Activated T-cell treated with anti-CD3 and anti-CD28 coated beads, Interleukin-2, amount 50 U/mL, for 48 hours (primary cell): ENCODE data around the gene PTPRM.

Experiments
- DNase-seq, 2 experiments: peaks; one replicate each; pipeline ENCODE4 v3.0.0-alpha.2; 2020

The PTPRM gene

DNA sequence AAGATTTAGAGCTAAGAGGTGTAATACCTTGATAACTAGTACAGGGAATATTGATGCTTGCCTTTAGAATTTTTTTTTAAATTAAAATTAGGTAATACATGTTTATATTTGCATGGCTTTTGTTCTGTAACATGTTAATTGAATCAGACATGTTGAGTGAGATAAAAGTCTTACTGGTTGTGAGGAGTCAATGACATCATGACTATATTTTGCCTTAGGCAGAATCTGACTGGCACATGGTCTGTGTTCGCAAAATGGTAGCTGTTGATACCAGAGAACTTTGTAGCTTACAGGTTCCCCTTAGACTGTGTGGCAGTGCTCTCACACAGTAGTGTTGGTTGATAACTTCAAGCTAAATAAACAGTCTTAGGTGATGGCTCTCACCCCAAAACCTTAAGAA is 199.7 kb downstream of the PTPRM start:
- DNase-seq = no peak

DNA sequence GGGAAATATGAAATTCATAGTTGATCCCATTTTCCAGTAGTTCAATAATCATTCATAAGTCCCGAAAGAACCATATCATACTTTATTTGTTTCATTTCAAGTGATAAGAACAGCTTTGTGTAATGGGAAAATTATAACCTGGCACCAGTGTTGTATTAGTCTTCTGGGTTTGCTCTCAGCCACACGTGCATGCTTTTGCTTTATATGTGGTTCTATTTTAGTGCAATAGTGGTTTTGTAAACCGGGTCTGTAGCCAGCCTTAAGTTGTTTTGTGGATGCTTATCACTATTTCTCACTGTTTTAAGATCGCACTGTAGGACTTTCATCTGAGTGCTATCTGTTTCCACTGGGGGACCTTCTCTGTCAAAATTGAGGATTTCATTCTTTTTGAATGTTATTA is 203.8 kb downstream of the PTPRM start:
- no peak for DNase-seq

DNA sequence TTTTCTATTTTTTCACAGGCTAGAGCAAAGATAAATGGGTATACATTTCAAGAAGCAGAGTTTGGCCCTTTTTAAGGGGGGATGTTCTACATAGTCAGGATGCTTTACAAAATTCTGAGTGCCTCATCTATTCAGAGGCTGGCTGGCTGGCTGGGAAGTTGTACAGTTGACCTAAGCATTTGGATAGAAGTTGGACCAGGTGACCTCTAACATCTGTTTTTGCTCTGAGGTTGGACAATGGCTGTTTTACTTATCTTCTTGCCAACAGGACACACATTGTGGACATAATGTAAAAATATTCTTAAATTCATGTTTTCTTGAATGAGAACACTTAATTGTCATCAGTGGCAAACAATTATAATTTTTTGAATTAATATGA is 205.4 kb downstream of the PTPRM start:
- DNase-seq = no peak

DNA sequence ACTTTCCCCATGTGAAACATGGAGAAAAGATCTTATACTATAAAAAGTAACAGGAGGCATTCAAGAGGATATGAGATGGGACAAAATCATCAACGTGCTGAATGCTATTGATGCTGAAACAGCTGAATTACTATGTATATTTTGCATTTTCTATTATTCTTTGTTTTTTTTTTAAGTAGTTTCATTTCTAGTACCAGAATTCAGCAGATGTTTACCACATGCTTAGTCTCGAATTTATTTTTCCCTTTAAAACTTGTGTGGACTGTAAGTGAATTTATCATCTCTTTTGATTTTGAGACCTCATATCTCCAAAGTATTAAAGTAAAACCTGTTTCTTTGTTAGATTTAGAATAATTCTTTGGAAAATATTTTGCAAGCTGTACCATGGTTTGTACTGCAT is 205.8 kb downstream of the PTPRM start:
- DNase-seq = no peak

DNA sequence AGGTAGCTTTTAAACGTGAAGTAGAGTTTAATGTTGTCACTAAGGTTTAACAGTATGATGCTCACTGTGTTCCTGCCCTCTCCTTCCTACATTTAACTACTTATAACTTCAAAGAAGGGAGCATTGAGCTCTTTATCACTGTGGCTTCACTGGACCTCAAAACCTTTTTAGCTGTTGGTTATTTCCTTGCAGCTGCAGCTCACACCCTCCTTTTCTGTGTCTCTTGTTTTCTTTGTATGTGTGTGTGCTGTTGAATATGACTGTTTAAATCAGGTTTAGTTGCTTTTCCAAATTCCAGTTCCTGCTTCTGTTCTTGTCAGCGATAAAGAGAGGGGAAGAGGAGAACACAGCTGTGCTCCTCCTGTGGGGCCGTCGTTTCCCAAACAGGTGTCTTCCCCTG is 208.0 kb downstream of the PTPRM start:
- no peak for DNase-seq

DNA sequence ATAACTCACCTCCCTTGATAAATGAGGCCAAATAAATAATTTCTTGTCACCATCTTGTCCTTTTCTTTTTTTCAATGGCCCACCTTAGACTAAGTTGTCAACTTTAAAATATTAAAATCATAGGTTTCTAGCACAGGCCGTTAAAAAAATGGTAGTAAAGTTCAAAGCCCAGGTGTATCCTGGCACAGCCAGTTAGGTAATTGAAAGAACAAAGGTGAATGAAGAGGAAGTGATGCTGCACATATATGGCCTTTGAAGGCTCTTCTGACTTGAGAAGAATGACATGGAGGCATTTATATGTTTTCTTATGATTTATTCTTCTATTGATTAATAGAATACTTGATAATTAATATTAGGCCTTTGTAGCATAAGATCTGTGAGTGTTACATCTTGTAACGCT is 208.7 kb downstream of the PTPRM start:
- DNase-seq = no peak

DNA sequence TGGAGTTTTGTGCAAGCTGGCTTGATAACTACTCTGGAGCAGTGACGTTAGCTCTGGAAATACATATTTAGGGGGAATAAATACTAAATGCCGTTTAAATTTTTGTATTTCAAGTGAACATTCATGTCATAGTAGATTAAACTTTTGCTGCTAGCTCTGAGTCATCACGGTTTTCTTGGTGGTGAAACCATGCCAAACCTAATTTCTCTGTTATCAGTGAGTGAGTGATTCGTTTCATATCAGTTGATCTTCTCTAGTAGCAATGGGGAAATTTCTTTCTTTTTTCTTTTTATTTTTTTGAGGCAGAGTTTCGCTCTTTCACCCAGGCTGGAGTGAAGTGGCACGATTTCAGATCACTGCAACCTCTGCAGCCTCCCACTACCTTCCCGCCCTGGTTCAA is 211.1 kb downstream of the PTPRM start:
- DNase-seq = no peak

DNA sequence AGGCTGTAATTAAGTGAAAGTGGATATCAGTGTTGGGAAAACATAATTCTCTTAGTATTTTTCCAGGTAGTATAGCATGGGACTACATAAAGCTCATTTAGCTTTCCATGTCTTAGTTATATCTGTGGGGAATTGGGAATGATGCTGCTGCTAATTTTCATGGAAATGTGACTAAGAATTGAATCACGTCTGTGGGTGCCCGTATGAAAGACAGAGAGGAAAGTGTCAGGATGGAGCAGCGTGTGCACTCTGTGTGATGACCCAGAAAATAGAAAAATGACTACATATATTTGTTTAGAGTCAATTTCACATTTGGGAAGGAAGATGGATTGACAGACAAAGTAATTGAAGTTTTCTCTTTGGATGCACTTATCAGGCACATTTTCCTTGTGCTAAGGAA is 212.1 kb downstream of the PTPRM start:
- DNase-seq = no peak

DNA sequence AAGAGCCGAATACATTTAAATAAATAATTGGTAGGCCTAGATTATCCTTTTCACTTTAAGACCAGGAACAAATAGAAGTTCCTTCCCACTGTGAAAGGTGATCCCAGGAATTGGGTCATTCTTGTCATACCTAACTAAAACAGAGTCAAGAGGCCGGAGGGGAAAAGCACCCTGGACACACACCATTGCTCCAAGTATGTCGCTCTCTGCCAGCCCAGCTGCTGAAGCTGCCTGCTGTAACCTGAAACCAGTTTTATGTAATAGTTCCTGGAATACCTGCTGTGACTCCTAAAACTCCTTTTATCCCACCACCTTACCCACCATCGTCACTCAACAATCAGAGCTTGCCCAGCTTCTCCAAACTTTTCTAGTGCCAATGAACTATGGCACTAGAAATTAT is 217.1 kb downstream of the PTPRM start:
- no peak for DNase-seq

DNA sequence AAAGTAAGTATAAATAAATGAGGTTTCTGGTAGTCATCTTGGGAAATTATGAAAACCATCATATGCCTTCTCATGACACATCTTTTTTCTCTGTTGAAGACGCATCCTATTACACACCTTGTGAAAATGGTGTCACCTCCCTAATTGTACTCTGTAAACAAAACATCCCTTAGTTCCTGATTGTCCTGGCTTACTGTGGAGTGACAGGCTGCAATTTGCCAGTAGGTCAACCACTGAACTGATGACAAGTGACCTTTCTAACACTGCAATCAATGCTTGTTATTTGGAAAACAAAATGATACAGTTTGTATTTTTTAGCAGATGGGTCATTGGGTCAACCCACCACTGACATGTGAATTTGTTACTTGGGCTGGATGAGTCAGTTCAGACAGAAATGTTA is 219.5 kb downstream of the PTPRM start:
- DNase-seq = no peak

DNA sequence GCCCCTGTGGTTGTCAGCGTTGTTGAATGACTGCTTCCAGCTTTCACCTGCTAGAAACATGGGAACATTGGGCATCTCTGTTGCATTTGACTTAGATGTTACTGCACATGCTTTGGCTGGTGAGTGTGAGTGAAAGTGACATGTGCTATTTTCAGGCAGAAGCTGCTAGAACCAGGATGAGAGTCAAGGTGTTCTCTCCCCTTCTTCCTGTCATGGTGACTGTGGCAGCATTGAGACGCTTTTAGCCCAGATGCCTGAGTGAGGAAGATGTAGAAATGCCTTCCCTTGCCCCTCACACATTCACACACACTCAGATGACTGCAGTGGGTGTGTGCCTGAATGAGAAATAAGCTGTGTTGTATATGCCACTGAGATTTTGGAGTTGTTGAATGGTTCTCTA is 220.2 kb downstream of the PTPRM start:
- DNase-seq = no peak

DNA sequence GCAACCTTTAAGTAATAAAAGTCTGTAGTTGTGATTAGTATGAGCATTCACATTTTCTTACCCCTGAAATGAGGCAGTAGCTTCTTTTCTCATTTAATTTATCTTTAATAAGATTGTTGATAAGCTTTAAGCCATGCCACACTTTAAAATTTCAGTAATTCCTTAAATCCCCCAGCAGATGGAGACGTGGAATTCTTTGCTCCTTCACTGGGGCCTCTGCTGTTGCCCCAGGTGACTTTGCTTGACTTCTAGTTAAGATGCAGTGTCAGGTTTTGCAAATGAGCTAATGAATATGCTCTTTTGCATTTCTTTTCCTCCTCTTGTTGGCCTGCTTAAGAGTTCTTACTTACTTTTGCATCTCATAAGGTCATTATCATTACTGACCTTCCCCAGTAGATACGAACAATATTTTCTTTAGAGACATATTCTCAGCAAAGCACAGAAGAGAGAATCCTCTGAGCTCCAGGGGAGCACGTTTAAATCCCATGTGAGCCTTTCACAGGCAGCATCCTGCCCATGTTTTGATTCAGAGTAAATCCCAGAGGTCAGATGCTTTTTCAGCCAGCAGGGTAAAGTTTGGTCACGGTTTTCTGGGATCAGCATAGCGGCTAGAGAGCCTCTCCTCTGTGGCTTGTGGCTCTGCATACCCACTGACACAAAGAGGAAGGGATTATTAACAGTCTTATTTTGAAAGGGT is 222.9 kb downstream of the PTPRM start:
- DNase-seq = no peak

DNA sequence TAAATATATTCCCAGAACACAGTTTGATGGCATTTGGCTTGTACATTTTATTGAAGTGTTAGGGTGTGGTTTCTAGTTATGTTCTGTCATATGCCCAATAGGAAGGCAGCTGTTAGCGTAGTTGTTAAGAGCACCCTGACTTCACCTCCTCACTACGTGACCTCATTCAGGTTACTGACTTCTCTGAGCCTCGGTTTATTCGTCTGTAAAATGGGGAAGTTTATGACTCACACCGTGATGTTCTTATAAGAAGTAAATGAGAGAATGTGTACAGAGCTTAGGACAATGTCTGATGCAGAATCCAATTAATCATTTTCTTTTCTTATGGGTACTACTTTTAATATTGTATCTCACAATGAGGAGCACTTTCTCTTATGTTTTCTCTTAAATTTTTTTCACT is 226.0 kb downstream of the PTPRM start:
- DNase-seq = no peak

DNA sequence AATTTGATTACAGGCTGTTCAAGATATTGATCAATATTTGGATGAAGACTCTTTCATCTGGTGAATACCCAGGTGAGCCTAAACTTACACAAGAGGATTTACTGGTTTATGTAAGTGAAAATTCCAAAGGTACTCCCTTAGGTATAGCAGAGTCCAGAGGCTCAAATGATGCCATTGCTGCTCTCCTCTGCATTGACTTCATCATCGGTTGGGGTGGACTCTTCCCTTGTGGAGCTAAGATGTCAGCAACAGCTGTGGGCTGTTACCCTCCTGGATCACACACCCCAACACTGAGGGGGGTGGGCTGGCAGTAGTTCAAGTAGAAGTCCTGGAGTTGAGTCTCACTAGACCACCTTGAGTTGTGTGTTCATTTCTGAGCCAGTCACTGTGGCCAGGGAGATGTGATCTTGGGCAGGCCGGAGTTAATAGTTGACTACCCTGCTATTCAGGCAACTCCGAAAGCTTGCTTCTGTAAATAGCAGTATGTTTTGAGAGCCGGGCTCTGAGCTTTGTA is 236.9 kb downstream of the PTPRM start:
- no peak for DNase-seq

DNA sequence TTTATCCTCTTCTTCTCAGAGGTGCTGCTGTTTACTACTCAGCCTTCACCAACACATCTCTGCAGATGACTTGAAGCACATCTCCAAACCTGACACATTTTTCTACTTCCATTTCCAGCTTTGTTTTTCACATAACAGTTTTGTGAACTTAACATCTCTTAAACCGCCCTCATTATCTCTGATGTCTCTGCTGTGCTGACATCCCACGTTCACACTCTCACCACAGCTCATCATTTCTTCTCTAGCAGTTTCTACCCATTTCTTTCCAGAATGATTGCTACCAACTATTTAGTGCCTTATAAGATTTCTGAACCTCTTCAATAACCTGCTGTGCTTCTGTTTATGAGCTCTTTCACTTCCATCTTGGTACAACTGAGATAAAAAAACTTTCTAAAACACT is 238.0 kb downstream of the PTPRM start:
- DNase-seq = no peak

DNA sequence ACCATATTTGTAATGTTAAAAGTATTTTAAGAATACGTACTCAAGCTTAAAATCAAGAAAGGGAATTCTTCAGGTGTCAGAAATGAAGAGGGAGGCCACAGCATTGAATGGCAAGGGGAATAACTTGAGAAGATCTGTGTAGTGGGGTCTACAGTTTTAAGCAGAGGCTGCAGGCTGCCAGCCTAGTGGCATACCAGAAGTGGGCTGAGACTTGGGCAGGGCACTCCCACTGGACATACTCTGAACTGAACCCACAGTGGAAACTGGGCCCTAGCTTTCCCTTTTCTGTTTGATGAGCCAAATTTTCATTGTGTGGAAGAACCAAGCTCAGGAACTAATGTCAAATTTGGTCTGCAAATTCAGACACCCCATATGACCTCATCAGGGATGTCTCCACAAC is 238.8 kb downstream of the PTPRM start:
- DNase-seq = no peak

DNA sequence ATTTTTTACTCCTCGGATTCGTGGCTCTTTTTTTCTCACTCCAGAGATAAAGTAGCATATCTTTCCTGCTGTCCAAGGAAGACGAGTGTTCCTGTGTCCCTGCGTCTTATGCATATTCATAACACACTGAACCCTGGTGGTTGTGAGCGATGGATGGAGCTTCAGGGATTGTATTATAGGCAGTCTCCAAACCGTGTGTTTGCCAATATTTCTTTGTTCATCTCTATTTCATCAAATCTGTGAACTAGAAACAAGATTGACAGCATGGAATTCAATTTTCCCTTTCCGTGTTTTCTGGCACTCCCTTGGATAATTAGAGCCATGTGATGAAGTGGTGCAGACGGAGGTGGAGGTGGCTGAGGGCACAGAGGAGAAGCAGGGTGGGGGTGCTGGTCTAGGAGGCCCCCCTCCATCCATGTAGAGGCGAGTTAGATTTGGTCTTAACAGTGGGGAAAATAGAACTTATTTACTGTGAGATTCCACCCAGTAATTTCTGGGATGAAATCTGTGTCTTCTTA is 240.9 kb downstream of the PTPRM start:
- no peak for DNase-seq

DNA sequence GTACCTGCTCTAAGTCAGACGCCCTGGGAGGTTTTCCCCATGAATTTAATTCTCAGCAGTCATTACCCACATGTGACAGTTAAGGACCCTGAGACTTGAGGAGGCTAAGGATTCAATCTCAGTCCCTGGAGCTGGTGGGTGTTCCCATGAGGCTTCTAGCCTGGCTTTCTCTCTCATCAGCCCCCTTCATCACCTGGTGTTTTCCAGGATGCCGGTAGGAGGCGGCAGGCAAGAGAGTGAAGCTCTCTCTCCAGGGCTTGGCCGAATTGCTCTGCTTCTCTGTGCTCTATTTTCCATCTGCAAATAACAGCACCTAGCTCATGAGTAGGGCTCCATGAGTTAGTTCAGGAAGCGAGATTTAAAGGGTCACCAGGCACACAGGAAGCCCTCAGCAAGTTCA is 241.9 kb downstream of the PTPRM start:
- DNase-seq = no peak

DNA sequence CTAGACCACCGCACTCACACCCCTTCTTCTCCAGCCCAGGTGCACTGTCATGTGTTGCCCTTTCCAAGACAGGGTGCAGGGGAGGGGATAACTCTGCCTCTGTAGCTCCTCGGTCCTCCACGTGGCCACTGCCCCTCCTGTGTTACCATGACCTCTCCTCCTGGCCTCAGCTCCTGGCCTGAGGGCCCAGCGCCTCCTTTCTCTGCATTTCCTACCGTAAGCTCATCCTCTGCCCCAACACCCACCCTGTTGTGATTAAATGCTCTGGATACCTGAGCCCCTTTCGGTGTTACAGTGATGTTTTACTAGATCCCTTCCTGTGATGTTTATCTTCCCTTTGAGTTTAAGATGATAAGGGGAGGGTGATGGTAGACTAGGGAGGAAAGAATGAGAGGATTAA is 242.3 kb downstream of the PTPRM start:
- DNase-seq = no peak

DNA sequence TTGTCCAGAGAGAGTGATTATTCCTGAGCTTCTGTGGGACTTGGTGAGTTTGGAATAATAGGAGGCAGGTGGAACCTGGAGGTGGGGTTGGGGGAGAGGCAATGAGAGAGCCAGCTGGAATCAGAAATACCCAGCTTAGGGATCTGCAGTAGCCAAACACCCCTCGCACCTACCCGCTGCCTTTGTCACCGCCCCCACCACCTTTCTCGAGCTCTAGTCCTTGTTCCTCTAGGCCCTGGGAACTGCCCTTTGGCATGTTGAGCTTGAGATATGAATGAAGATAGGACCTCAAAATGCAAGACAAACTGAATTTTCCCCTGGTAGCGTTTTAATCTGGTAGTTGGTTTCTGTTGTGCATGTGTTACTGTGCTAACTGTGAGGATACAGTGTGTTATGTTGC is 242.9 kb downstream of the PTPRM start:
- no peak for DNase-seq

DNA sequence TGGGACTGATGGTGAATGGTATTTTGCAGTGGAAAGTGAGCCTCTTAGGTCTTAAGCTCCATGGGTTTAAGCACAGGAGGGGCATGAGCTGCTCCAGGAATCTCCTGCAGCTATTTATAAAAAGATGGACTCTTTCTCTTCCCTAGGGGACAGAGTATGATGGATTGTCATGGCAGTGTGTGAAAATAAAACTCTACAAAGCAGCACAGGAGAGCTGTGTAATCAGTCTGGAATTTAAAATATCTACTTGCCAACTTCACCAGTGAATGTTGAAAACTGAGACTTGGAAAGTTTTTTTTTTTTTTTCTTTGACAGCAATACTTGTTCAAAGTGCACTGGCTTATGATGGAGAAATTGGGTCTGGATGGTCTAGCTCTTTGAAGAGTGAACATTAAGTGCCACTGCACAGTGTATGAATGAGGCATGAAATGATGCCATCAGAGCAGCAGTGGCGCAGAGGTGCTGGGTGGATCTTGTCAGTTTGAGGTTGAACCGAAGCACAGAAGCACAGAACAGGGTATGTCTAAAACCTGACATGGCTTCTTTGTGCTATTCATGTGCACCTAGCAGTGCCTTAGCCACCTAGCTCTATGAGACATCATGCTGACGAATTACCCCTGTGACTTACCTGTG is 245.4 kb downstream of the PTPRM start:
- no peak for DNase-seq

DNA sequence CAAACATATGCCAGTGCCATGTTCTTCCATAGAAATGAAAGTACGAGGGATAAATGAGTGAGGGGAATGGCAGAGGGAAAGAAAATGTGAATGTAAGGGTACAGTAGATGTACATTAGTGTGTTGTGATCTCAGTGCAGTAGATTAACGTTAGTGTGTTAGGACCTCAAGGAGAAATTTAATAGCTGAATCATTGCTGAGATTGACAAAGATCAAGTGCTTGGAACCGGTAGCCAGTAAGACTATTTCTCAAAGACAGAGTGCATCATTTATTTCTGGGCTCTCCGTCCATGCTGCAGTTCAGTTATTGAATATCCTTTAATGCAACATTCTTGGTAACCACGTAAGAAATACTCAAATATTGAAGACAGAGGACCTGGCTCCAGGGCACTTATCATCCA is 246.0 kb downstream of the PTPRM start:
- DNase-seq = no peak

DNA sequence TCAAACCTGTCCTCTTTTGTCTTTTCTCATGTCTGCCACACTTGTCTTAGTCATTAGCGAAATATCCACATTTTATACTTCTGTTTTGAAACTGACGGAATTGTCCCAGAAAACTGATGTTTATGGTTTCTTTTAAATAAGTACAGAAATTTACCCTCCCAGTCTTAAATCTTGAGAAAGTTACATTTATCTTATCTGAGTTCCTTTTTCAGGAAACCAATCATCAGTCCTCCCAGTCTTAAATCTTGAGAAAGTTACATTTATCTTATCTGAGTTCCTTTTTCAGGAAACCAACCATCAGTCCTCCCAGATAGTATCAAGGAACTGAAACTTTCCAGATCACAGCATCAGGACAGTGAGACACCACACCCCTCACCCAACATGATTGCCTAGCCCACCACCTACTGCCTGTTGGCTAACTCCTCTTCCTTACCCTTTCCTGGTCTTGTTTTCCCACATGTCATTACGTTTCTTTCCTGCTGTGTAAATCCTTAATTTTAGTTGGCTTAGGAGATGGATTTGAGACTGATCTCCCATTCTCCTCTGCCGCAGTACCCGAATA is 247.7 kb downstream of the PTPRM start:
- DNase-seq = no peak

DNA sequence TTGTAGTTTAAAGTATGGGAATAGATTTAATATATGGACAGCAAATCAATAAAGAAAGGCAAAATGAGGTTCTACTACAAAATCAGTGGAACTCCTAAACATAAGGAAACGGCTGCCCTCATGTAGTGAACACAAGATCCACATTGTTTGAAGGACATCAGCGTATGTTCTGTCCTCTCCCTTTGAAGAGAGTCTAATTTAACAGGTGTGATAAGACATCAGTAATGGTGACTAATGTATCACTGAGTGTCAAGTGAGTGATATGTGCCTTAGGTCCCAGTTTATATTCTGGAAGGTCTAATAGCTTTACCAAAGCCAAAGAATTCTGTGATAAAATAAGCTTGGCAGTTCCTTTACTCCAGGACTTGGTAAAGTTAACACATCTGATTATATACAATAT is 248.7 kb downstream of the PTPRM start:
- no peak for DNase-seq
